Mesenchymal stem cell (in vitro differentiated cells and primary cell): Measurements from ENCODE around the gene ACER3.

ENCODE experiments used
- DNase-seq: peaks from one replicate; pipeline ENCODE4 v3.0.0-alpha.2; 2013
- H2AFZ ChIP-seq: one replicate; pipeline ENCODE4 v1.6.1; 2013; ENCODE audit warnings: low read depth, mild to moderate bottlenecking, control low read depth, inconsistent platforms, low read length, moderate library complexity
- H2AK5ac ChIP-seq: 2 replicates; pipeline ENCODE4 v1.6.1; 2013; ENCODE audit warnings: low read length, moderate library complexity, mild to moderate bottlenecking, inconsistent platforms; ENCODE audit not compliant: severe bottlenecking
- H2BK120ac ChIP-seq: one replicate; pipeline ENCODE4 v1.6.1; 2013; ENCODE audit warnings: low read depth, mild to moderate bottlenecking, inconsistent platforms, low read length, moderate library complexity
- H2BK12ac ChIP-seq, 2 experiments: one replicate each; pipeline ENCODE4 v1.6.1; 2013; ENCODE audit warnings: inconsistent platforms in 2 of 2, low read length in 2 of 2, mild to moderate bottlenecking in 2 of 2, moderate library complexity in 2 of 2, control low read depth in 1 of 2
- H2BK15ac ChIP-seq: one replicate; pipeline ENCODE4 v1.6.1; 2013; ENCODE audit warnings: mild to moderate bottlenecking, low read depth, inconsistent platforms; ENCODE audit not compliant: poor library complexity, severe bottlenecking
- H2BK5ac ChIP-seq: 2 replicates; pipeline ENCODE4 v1.6.1; 2013; ENCODE audit warnings: low read depth, mild to moderate bottlenecking, low read length, control low read depth, inconsistent platforms; ENCODE audit not compliant: poor library complexity, severe bottlenecking
- H3K14ac ChIP-seq, 2 experiments: one replicate each; pipeline ENCODE4 v1.6.1; 2013; ENCODE audit warnings: inconsistent platforms in 2 of 2, low read length in 2 of 2, control low read depth in 1 of 2, mild to moderate bottlenecking in 1 of 2, moderate library complexity in 1 of 2
- H3K18ac ChIP-seq, 2 experiments: one replicate each; pipeline ENCODE4 v1.6.1; 2013; ENCODE audit warnings: inconsistent platforms in 2 of 2, low read length in 2 of 2, control low read depth in 1 of 2, low read depth in 1 of 2, mild to moderate bottlenecking in 1 of 2
- H3K23ac ChIP-seq, 2 experiments: one replicate each; pipeline ENCODE4 v1.6.1; 2013; ENCODE audit warnings: inconsistent platforms in 2 of 2, low read length in 2 of 2, mild to moderate bottlenecking in 2 of 2, moderate library complexity in 2 of 2, control low read depth in 1 of 2
- H3K27ac ChIP-seq: 2 replicates; pipeline ENCODE4 v1.5.1; 2013; ENCODE audit warnings: mild to moderate bottlenecking, moderate library complexity, low read length, control low read depth, inconsistent platforms; ENCODE audit not compliant: poor library complexity, severe bottlenecking
- H3K27me3 ChIP-seq, 2 experiments: 2 replicates each; pipeline versions ENCODE4 v1.6.1 to v1.7.0; 2013; ENCODE audit warnings: low read length in 2 of 2, mild to moderate bottlenecking in 2 of 2, moderate library complexity in 2 of 2, control low read depth in 1 of 2, inconsistent platforms in 1 of 2; ENCODE audit not compliant: control insufficient read depth in 1 of 2, insufficient read depth in 1 of 2
- H3K36me3 ChIP-seq, 2 experiments: 2 replicates each; pipeline versions ENCODE4 v1.6.1 to v1.7.0; 2013; ENCODE audit warnings: low read length in 2 of 2, control low read depth in 1 of 2, inconsistent platforms in 1 of 2, low read depth in 1 of 2, mild to moderate bottlenecking in 1 of 2; ENCODE audit not compliant: insufficient read depth in 2 of 2, control insufficient read depth in 1 of 2
- H3K4ac ChIP-seq, 2 experiments: one replicate each; pipeline ENCODE4 v1.6.1; 2013; ENCODE audit warnings: inconsistent platforms in 2 of 2, low read length in 2 of 2, mild to moderate bottlenecking in 2 of 2, moderate library complexity in 2 of 2, control low read depth in 1 of 2, low read depth in 1 of 2
- H3K4me1 ChIP-seq: 2 replicates; pipeline ENCODE4 v1.6.1; 2013; ENCODE audit warnings: low read depth, low read length, control low read depth; ENCODE audit not compliant: control insufficient read depth, insufficient read depth
- H3K4me2 ChIP-seq: 2 replicates; pipeline ENCODE4 v1.6.1; 2013; ENCODE audit warnings: low read length, mild to moderate bottlenecking, inconsistent platforms; ENCODE audit not compliant: poor library complexity, severe bottlenecking
- H3K4me3 ChIP-seq, 2 experiments: 2 replicates each; pipeline versions ENCODE4 v1.5.1 to v1.7.0; 2013; ENCODE audit warnings: low read length in 2 of 2, mild to moderate bottlenecking in 2 of 2, control low read depth in 1 of 2, low read depth in 1 of 2; ENCODE audit not compliant: insufficient read depth in 1 of 2
- H3K79me1 ChIP-seq: replicated peaks from 2 replicates; pipeline ENCODE4 v1.6.1; 2013; ENCODE audit warnings: mild to moderate bottlenecking, control low read depth, low read length, inconsistent platforms; ENCODE audit not compliant: poor library complexity, severe bottlenecking
- H3K9ac ChIP-seq: 2 replicates; pipeline ENCODE4 v1.7.0; 2013; ENCODE audit warnings: mild to moderate bottlenecking, low read length, moderate library complexity
- H3K9me3 ChIP-seq: 2 replicates; pipeline ENCODE4 v1.7.0; 2013; ENCODE audit warnings: mild to moderate bottlenecking, low read length; ENCODE audit not compliant: control insufficient read depth
- H4K8ac ChIP-seq: one replicate; pipeline ENCODE4 v1.6.1; 2013; ENCODE audit warnings: inconsistent platforms, mild to moderate bottlenecking, low read length, moderate library complexity
- H4K91ac ChIP-seq: one replicate; pipeline ENCODE4 v1.6.1; 2013; ENCODE audit warnings: mild to moderate bottlenecking, low read length, inconsistent platforms
- WGBS: methylation state at CpG from one replicate; pipeline ENCODE4 v1.1.7; 2013; ENCODE audit warnings: mixed read lengths; 5-methylcytosine and 5-hydroxymethylcytosine counted together

ACER3 gene

DNA sequence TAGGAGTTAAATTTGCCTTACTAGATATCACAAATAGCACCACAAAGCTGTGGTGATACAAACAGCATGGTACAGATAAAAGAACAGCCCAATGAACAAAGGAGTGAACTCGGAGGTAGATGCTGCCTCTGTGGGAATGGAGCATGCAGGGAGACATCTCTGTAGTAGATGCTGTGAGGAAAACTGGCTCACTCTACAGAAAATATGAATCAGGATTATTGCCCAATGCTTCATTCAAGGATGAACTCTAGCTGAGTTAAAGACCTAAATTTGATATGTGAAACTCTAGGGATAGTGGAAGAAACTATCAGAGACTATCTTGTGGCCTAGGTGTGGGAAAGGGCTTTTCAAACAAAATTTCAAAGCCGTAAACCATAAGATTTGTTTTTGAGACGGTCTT lies 190.8 kb downstream of the ACER3 start:
- H3K9ac ChIP-seq = no peak overlapping the region

DNA sequence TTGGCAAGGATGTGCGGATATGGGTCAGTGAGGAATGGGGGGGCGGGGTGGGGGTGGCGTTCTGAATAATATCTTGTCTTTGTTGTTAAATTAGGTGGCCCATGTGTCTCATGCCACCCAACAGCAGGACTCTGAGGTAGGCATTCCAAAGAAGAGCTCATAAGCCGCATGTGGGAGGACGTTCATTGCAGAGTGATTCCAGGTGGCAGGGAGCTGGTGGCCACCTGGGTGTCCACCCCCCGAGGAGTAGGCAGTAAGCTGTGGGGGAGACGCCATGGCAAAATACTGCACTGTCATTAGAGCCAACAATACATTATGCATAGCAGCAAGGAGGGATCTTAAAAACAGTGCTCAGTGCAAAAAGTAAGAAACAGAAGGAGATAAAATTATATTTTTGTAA lies 191.8 kb downstream of the ACER3 start:
- no peak overlapping the region for H3K18ac ChIP-seq
- WGBS = 79% methylated on average over 7 of the region's 7 CpGs
- no peak overlapping the region for H3K23ac ChIP-seq
- no peaks in the 10 kb centered on the region for H3K27me3 ChIP-seq
- H3K4ac ChIP-seq = no peak overlapping the region
- H3K4me1 ChIP-seq = peaks cover 2% of the 10 kb centered on the region
- H2BK120ac ChIP-seq = no peak overlapping the region
- H3K4me3 ChIP-seq = no peak overlapping the region
- no peak overlapping the region for H4K91ac ChIP-seq
- no peak overlapping the region for H3K14ac ChIP-seq
- H3K4me2 ChIP-seq = no peak overlapping the region
- H3K9me3 ChIP-seq = peaks cover 10% of the 10 kb centered on the region
- H2BK5ac ChIP-seq = no peak overlapping the region
- no peaks in the 10 kb centered on the region for H3K36me3 ChIP-seq
- H2AFZ ChIP-seq = no peak overlapping the region
- no peak overlapping the region for H2BK12ac ChIP-seq
- no peak for DNase-seq
- no peak overlapping the region for H3K9ac ChIP-seq
- no peak overlapping the region for H3K27ac ChIP-seq
- H2BK15ac ChIP-seq = no peak overlapping the region
- no peak overlapping the region for H2AK5ac ChIP-seq
- H4K8ac ChIP-seq = no peak overlapping the region
- no peaks in the 10 kb centered on the region for H3K79me1 ChIP-seq

More for the DNA sequence above, 190.8 kb downstream of the ACER3 start:
- no peaks in the 10 kb centered on the region for H3K36me3 ChIP-seq
- no peak overlapping the region for H3K18ac ChIP-seq
- no peak overlapping the region for H2BK15ac ChIP-seq
- no peak overlapping the region for H3K23ac ChIP-seq
- no peak overlapping the region for H3K4me3 ChIP-seq
- peaks cover 4% of the 10 kb centered on the region for H3K4me1 ChIP-seq
- H2BK120ac ChIP-seq = no peak overlapping the region
- no peak overlapping the region for H3K4ac ChIP-seq
- H4K91ac ChIP-seq = no peak overlapping the region
- DNase-seq = no peak
- H3K4me2 ChIP-seq = no peak overlapping the region
- H2BK12ac ChIP-seq = no peak overlapping the region
- H4K8ac ChIP-seq = no peak overlapping the region
- H3K9me3 ChIP-seq = peaks cover 3% of the 10 kb centered on the region
- no peak overlapping the region for H2BK5ac ChIP-seq
- no peak overlapping the region for H2AFZ ChIP-seq
- H3K79me1 ChIP-seq = no peaks in the 10 kb centered on the region
- WGBS = 89% methylated on average over 3 of the region's 3 CpGs
- no peak overlapping the region for H3K27ac ChIP-seq
- H3K14ac ChIP-seq = no peak overlapping the region
- no peaks in the 10 kb centered on the region for H3K27me3 ChIP-seq
- no peak overlapping the region for H2AK5ac ChIP-seq

GRCh38 chr11:77053217-77054015 lies 192.7 kb downstream of the ACER3 start:
- H3K9me3 ChIP-seq = peaks cover 10% of the 10 kb centered on the region
- no peak overlapping the region for H3K4ac ChIP-seq
- DNase-seq = no peak
- H3K27ac ChIP-seq = no peak overlapping the region
- no peak overlapping the region for H2BK120ac ChIP-seq
- no peak overlapping the region for H3K9ac ChIP-seq
- peak overlapping the region; percentile 57 for H2BK15ac ChIP-seq
- no peaks in the 10 kb centered on the region for H3K36me3 ChIP-seq
- no peaks in the 10 kb centered on the region for H3K79me1 ChIP-seq
- no peak overlapping the region for H3K4me2 ChIP-seq
- no peak overlapping the region for H2BK12ac ChIP-seq
- no peak overlapping the region for H2AK5ac ChIP-seq
- no peak overlapping the region for H2BK5ac ChIP-seq
- no peak overlapping the region for H3K14ac ChIP-seq
- H3K18ac ChIP-seq = no peak overlapping the region
- 84% methylated on average over 14 of the region's 14 CpGs for WGBS
- no peak overlapping the region for H4K91ac ChIP-seq
- no peaks in the 10 kb centered on the region for H3K27me3 ChIP-seq
- H4K8ac ChIP-seq = no peak overlapping the region
- no peak overlapping the region for H3K23ac ChIP-seq
- H3K4me1 ChIP-seq = peaks cover 2% of the 10 kb centered on the region
- H2AFZ ChIP-seq = no peak overlapping the region
- H3K4me3 ChIP-seq = no peak overlapping the region

DNA sequence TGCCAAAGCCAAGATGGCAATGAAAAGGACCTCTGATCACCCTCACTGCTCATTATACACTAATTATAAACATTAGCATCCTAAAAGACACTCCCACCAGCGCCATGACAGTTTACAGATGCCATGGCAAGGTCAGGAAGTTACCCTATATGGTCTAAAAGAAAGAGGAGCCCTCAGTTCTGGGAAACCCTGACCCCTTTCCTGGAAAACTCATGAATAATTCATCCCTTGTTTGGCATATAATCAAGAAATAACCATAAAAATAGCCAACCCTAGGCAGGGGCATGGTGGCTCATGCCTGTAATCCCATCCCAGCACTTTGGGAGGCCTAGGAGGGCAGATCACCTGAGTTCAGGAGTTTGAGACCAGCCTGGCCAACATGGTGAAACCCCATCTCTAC lies 193.4 kb downstream of the ACER3 start:
- H2BK120ac ChIP-seq = no peak overlapping the region
- no peak overlapping the region for H3K4ac ChIP-seq
- H3K9me3 ChIP-seq = peaks cover 10% of the 10 kb centered on the region
- H3K27ac ChIP-seq = no peak overlapping the region
- H3K4me3 ChIP-seq = no peak overlapping the region
- H2AK5ac ChIP-seq = no peak overlapping the region
- no peak overlapping the region for H4K8ac ChIP-seq
- no peaks in the 10 kb centered on the region for H3K36me3 ChIP-seq
- no peaks in the 10 kb centered on the region for H3K79me1 ChIP-seq
- H3K9ac ChIP-seq = no peak overlapping the region
- 50% methylated on average over 1 of the region's 1 CpG for WGBS
- H3K4me2 ChIP-seq = no peak overlapping the region
- H3K23ac ChIP-seq = no peak overlapping the region
- H2BK12ac ChIP-seq = no peak overlapping the region
- no peak overlapping the region for H3K18ac ChIP-seq
- H3K4me1 ChIP-seq = peaks cover 2% of the 10 kb centered on the region
- no peak overlapping the region for H3K14ac ChIP-seq
- H3K27me3 ChIP-seq = no peaks in the 10 kb centered on the region
- no peak overlapping the region for H2AFZ ChIP-seq
- DNase-seq = no peak
- no peak overlapping the region for H4K91ac ChIP-seq
- no peak overlapping the region for H2BK15ac ChIP-seq
- no peak overlapping the region for H2BK5ac ChIP-seq
